IMR-90 (cell line): ENCODE measurements around the gene CTXN3. TPM values are rescaled to one million over a fixed set of nuclear protein-coding genes. Genes with fewer than 3 reads are reported as not detected.

Experiments
- ATAC-seq: fragments of 200-7000 bp; cut with Tn5 transposase; 2 replicates; pipeline ENCODE4 v1.9.1; 2020; ENCODE audit warnings: low read depth, mild to moderate bottlenecking, moderate library complexity
- BruUV-seq: library from RNA; stranded (reverse); fragments of 400-500 nt; replicated peaks from 2 replicates; lab custom pipeline; 2021; lab: Mats Ljungman, UMichigan
- CTCF ChIA-PET: fragments of 300-600 bp; formaldehyde crosslinking; extraction: SDS; loops from one replicate; lab custom pipeline; 2021; ENCODE audit warnings: antibody characterized with exemption; lab: Yijun Ruan, JAX
- POLR2A ChIA-PET: fragments of 300-600 bp; sonication (Branson Sonifier 250); formaldehyde crosslinking; loops from one replicate; lab custom pipeline; 2022; ENCODE audit warnings: antibody characterized with exemption; ENCODE audit not compliant: unreplicated experiment; lab: Charles Lee
- DNase-seq: peaks from one replicate; pipeline ENCODE4 v3.0.0; 2013
- H2AFZ ChIP-seq: replicated peaks from 2 replicates; pipeline ENCODE3; 2013; ENCODE audit warnings: low read length, mild to moderate bottlenecking; ENCODE audit not compliant: poor library complexity
- H2AK5ac ChIP-seq: 2 replicates; pipeline ENCODE4 v1.6.1; 2013; ENCODE audit warnings: low read depth, low read length, inconsistent platforms
- H2AK9ac ChIP-seq: replicated peaks from 2 replicates; pipeline ENCODE3; 2013; ENCODE audit warnings: mild to moderate bottlenecking, low read depth, low read length, moderate library complexity; ENCODE audit not compliant: poor library complexity
- H2BK120ac ChIP-seq: 2 replicates; pipeline ENCODE4 v1.6.1; 2013; ENCODE audit warnings: low read depth, low read length, inconsistent platforms
- H2BK15ac ChIP-seq: 3 replicates; pipeline ENCODE4 v1.6.1; 2013; ENCODE audit warnings: low read depth, low read length, inconsistent platforms
- H2BK20ac ChIP-seq: 2 replicates; pipeline ENCODE4 v1.6.1; 2013; ENCODE audit warnings: low read depth, mild to moderate bottlenecking, inconsistent platforms, low read length, moderate library complexity
- H2BK5ac ChIP-seq: 2 replicates; pipeline ENCODE4 v1.6.1; 2013; ENCODE audit warnings: mild to moderate bottlenecking, low read depth, low read length, inconsistent platforms; ENCODE audit not compliant: poor library complexity, severe bottlenecking
- H3K14ac ChIP-seq: replicated peaks from 2 replicates; pipeline ENCODE4 v1.6.1; 2013; ENCODE audit warnings: low read depth, low read length, inconsistent platforms
- H3K18ac ChIP-seq: 2 replicates; pipeline ENCODE4 v1.6.1; 2013; ENCODE audit warnings: low read depth, low read length, control low read depth
- H3K23ac ChIP-seq: 2 replicates; pipeline ENCODE4 v1.6.1; 2013; ENCODE audit warnings: low read depth, low read length, inconsistent platforms
- H3K27ac ChIP-seq: 2 replicates; pipeline ENCODE4 v1.5.1; 2013; ENCODE audit warnings: mild to moderate bottlenecking, control low read depth, low read length; ENCODE audit not compliant: insufficient read depth
- H3K27me3 ChIP-seq: 2 replicates; pipeline ENCODE4 v1.6.1; 2013; ENCODE audit warnings: low read length; ENCODE audit not compliant: control insufficient read depth, insufficient read depth
- H3K36me3 ChIP-seq: 2 replicates; pipeline ENCODE4 v1.6.1; 2013; ENCODE audit warnings: low read length, mixed read lengths; ENCODE audit not compliant: control insufficient read depth, insufficient read depth
- H3K4ac ChIP-seq: 2 replicates; pipeline ENCODE4 v1.6.1; 2013; ENCODE audit warnings: low read depth, low read length, inconsistent platforms
- H3K4me1 ChIP-seq: 2 replicates; pipeline ENCODE4 v1.6.1; 2013; ENCODE audit warnings: low read length, mixed read lengths; ENCODE audit not compliant: control insufficient read depth, insufficient read depth
- H3K4me2 ChIP-seq: 2 replicates; pipeline ENCODE4 v1.6.1; 2013; ENCODE audit warnings: low read depth, mild to moderate bottlenecking, control low read depth, low read length, moderate library complexity
- H3K4me3 ChIP-seq: 2 replicates; pipeline ENCODE4 v1.5.1; 2013; ENCODE audit warnings: low read depth, mild to moderate bottlenecking, control low read depth, low read length, moderate library complexity; ENCODE audit not compliant: insufficient read depth
- H3K56ac ChIP-seq: 2 replicates; pipeline ENCODE4 v1.6.1; 2013; ENCODE audit warnings: low read length, inconsistent platforms; ENCODE audit not compliant: insufficient read depth; ENCODE audit errors: extremely low read depth
- H3K79me1 ChIP-seq, 2 experiments: 2 replicates each; pipeline ENCODE4 v1.6.1; 2013; ENCODE audit warnings: low read length in 2 of 2, inconsistent platforms in 1 of 2, low read depth in 1 of 2
- H3K9ac ChIP-seq: 2 replicates; pipeline ENCODE4 v1.6.1; 2013; ENCODE audit warnings: low read depth, low read length, control low read depth
- H3K9me1 ChIP-seq: 2 replicates; pipeline ENCODE4 v1.6.1; 2013; ENCODE audit warnings: low read length, inconsistent platforms; ENCODE audit not compliant: insufficient read depth
- H3K9me3 ChIP-seq: 2 replicates; pipeline ENCODE4 v1.6.1; 2013; ENCODE audit warnings: low read length; ENCODE audit not compliant: control insufficient read depth, insufficient read depth
- H4K20me1 ChIP-seq: 2 replicates; pipeline ENCODE4 v1.6.1; 2013; ENCODE audit warnings: low read length, inconsistent platforms; ENCODE audit not compliant: insufficient read depth
- H4K5ac ChIP-seq: 2 replicates; pipeline ENCODE4 v1.6.1; 2013; ENCODE audit warnings: mild to moderate bottlenecking, low read depth, low read length, control low read depth
- H4K8ac ChIP-seq, 2 experiments: 2 replicates each; pipeline ENCODE4 v1.6.1; 2013; ENCODE audit warnings: low read depth in 2 of 2, low read length in 2 of 2, control low read depth in 1 of 2, inconsistent platforms in 1 of 2
- H4K91ac ChIP-seq: 2 replicates; pipeline ENCODE4 v1.6.1; 2013; ENCODE audit warnings: low read depth, low read length, inconsistent platforms; ENCODE audit not compliant: insufficient read depth
- BHLHE40 ChIP-seq: fragments of 150-350 bp; IDR thresholded peaks from 2 replicates; pipeline ENCODE4 v1.6.1; 2016; ENCODE audit warnings: mild to moderate bottlenecking, low read depth, low read length
- CHD1 ChIP-seq: IDR thresholded peaks from 2 replicates; pipeline ENCODE4 v1.6.1; 2012; ENCODE audit warnings: low read depth, low read length, improper control_type of control experiment
- MAFK ChIP-seq: IDR thresholded peaks from 2 replicates; pipeline ENCODE4 v1.6.1; 2012; ENCODE audit warnings: low read depth, low read length, improper control_type of control experiment
- NFE2L2 ChIP-seq: fragments of 150-350 bp; IDR thresholded peaks from 2 replicates; pipeline ENCODE4 v1.6.1; 2016; ENCODE audit warnings: low read depth, mild to moderate bottlenecking, low read length
- POLR2A ChIP-seq: IDR thresholded peaks from 2 replicates; pipeline ENCODE4 v1.6.1; 2012; ENCODE audit warnings: mild to moderate bottlenecking, low read depth, low read length
- RAD21 ChIP-seq: IDR thresholded peaks from 2 replicates; pipeline ENCODE4 v1.6.1; 2012; ENCODE audit warnings: low read length, improper control_type of control experiment
- RCOR1 ChIP-seq: IDR thresholded peaks from 2 replicates; pipeline ENCODE4 v1.6.1; 2012; ENCODE audit warnings: mild to moderate bottlenecking, low read length, improper control_type of control experiment; ENCODE audit not compliant: insufficient replicate concordance
- RFX5 ChIP-seq: IDR thresholded peaks from 2 replicates; pipeline ENCODE4 v1.8.0; 2012; ENCODE audit warnings: low read depth, mild to moderate bottlenecking, low read length, moderate library complexity
- WGBS, 2 experiments: methylation state at CpG; one replicate each; pipeline versions ENCODE4 v1.1.5 to v1.1.7; 2013; ENCODE audit warnings: missing lambda C conversion rate in 2 of 2; ENCODE audit not compliant: insufficient read length in 1 of 2; ENCODE audit errors: extremely low coverage in 2 of 2; 5-methylcytosine and 5-hydroxymethylcytosine counted together
- dilution Hi-C: fragments of 300-500 bp; cut with HindIII; formaldehyde crosslinking; loops from one replicate; pipeline ENCODE4 v1.14.3; 2018; ENCODE audit warnings: low sequenced_read_pairs; ENCODE audit not compliant: unreplicated experiment
- in situ Hi-C: fragments of 300-500 bp; cut with MboI; formaldehyde crosslinking; loops from 3 replicates; pipeline ENCODE4 v1.14.3; 2019; ENCODE audit warnings: low sequenced_read_pairs, inconsistent platforms, mixed read lengths
- intact Hi-C: fragments of 100-400 bp; cut with micrococcal nuclease; formaldehyde crosslinking; loops from 2 replicates; pipeline ENCODE4 v1.10.0; 2022
- polyA plus RNA-seq, 3 experiments: library from polyadenylated mRNA; depleted of rRNA; stranded (reverse); fragments of >200 nt; gene quantifications; 2 replicates each; pipeline ENCODE4 v1.2.3, GENCODE V29; 2012; ENCODE audit warnings: low replicate concordance in 1 of 3
- total RNA-seq: library from RNA; depleted of rRNA; stranded (reverse); fragments of >200 nt; gene quantifications from 2 replicates; pipeline ENCODE4 v1.2.3, GENCODE V29; 2012
- TF ChIP-seq, protein P1 (sequence below): conservative IDR thresholded peaks from 2 replicates; pipeline ENCODE4 v1.5.1; 2012; ENCODE audit warnings: mild to moderate bottlenecking, low read depth, low read length, improper control_type of control experiment

CTXN3 gene
- total and polyA plus RNA-seq, 2 of the 4 experiments (the other 2 are of a cell fraction): not detected

DNA sequence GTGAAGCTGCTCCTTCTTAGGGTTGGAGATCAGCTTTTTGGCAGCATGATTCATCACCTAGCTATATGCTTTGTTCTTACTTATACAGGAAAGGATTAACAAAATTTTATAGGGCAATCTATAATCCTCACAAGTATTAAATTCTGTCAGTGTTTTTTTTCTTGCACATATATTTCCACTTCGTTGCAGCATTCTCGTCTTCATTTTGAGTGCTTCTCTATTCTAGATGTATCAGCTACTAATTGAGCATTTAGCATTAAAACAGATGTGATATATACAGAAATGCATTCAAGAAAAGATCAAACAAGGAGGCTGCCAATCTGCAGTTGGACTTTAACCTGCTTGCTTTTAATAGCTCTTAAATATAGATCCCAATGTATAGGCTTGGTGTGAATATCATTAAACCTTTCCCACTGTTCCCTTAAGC, 3.6 kb upstream of the CTXN3 start:
- no peaks in the 10 kb centered on the region for H3K9me3 ChIP-seq
- in situ Hi-C loops: no loop called here
- 0 out of 2 replicates have a peak, but pooled peaks cover 3% of the 10 kb centered on the region for H3K9me1 ChIP-seq
- no peaks in the 10 kb centered on the region for H3K79me1 ChIP-seq
- POLR2A ChIA-PET: no interaction called here
- H2AK5ac ChIP-seq: no peak overlapping the region
- no peak overlapping the region for H3K4ac ChIP-seq
- no CpG with 5 or more reads among the region's 2 CpGs for WGBS, 2 experiments
- no peak overlapping the region for H2AFZ ChIP-seq
- H3K36me3 ChIP-seq: no peaks in the 10 kb centered on the region
- H3K18ac ChIP-seq: no peak overlapping the region
- no peak overlapping the region for H3K9ac ChIP-seq
- no peak for DNase-seq
- H2BK15ac ChIP-seq: no peak overlapping the region
- BruUV-seq: no TSS peak
- H4K8ac ChIP-seq: no peak overlapping the region
- H4K20me1 ChIP-seq: no peaks in the 10 kb centered on the region
- no peak overlapping the region for H2BK20ac ChIP-seq
- H2BK5ac ChIP-seq: no peak overlapping the region
- CTCF ChIA-PET: interaction anchor here (0.6 to 1.0 kb wide), 2 partner anchors 14 to 20 kb away, joined by 3 read pairs; no protein-coding TSS in a partner anchor
- no peak overlapping the region for H3K23ac ChIP-seq
- H3K4me1 ChIP-seq: no peaks in the 10 kb centered on the region
- no peak overlapping the region for H3K14ac ChIP-seq
- H3K4me3 ChIP-seq: no peak overlapping the region
- no peak overlapping the region for H3K27ac ChIP-seq
- H2AK9ac ChIP-seq: no peak overlapping the region
- dilution Hi-C loops: no loop called here
- H4K5ac ChIP-seq: no peak overlapping the region
- no peak overlapping the region for H3K56ac ChIP-seq
- H3K27me3 ChIP-seq: peaks cover 6% of the 10 kb centered on the region
- TF ChIP-seq NFE2L2: no peak
- no peak for TF ChIP-seq POLR2A
- TF ChIP-seq, protein P1, sequence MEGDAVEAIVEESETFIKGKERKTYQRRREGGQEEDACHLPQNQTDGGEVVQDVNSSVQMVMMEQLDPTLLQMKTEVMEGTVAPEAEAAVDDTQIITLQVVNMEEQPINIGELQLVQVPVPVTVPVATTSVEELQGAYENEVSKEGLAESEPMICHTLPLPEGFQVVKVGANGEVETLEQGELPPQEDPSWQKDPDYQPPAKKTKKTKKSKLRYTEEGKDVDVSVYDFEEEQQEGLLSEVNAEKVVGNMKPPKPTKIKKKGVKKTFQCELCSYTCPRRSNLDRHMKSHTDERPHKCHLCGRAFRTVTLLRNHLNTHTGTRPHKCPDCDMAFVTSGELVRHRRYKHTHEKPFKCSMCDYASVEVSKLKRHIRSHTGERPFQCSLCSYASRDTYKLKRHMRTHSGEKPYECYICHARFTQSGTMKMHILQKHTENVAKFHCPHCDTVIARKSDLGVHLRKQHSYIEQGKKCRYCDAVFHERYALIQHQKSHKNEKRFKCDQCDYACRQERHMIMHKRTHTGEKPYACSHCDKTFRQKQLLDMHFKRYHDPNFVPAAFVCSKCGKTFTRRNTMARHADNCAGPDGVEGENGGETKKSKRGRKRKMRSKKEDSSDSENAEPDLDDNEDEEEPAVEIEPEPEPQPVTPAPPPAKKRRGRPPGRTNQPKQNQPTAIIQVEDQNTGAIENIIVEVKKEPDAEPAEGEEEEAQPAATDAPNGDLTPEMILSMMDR: no peak
- TF ChIP-seq CHD1: no peak
- TF ChIP-seq BHLHE40: no peak
- TF ChIP-seq RCOR1: no peak
- TF ChIP-seq MAFK: no peak
- TF ChIP-seq RAD21: no peak
- no peak for TF ChIP-seq RFX5
- no peak overlapping the region for H4K91ac ChIP-seq
- H2BK120ac ChIP-seq: no peak overlapping the region
- intact Hi-C loops: no loop called here
- H3K4me2 ChIP-seq: no peak overlapping the region
- no peak for ATAC-seq
